ENCODE data around the gene SLC4A2. TPM values are rescaled to one million over a fixed set of nuclear protein-coding genes. Genes with fewer than 3 reads are reported as not detected.

Gene SLC4A2
- polyA plus RNA-seq, 3 donors: 21.6 to 132 (median 23.8) TPM

DNA sequence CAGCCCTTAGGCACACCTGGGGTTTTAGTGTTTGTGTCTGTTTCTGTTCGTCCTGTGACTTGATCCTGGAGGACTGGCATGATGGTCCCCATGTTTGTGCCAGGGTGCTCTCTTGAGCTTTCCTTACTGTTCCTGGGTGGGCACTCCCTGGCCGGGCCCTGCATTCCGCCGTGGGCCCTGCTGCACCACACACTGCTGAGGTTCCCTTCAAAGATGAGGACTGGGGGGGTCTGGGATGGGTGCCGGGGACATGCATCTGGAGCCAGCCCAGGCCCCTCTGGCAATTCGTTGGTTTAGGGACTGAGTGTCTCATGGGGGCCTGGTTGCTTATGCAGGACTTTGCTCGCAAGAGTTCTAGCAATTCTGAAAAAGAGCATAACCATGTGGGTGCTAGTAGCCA lies 31.6 kb downstream of the SLC4A2 start:
- peak overlapping the region in 3 of 7 donors; percentile 10 to 59 (median 25) for H3K27ac Mint-ChIP-seq
- no peak for DNase-seq
- H3K4me3 Mint-ChIP-seq: no peak overlapping the region
- H3K27ac ChIP-seq (ENCODE audit: low read depth in 1 of 2, low read length in 2 of 2): no peak overlapping the region
- H3K9me3 ChIP-seq (replicated peaks in 1 of 2; ENCODE audit: control insufficient read depth in 1 of 2, insufficient read depth in 1 of 2, low read length in 2 of 2): no peaks in the 10 kb centered on the region
- H3K9me3 Mint-ChIP-seq: peaks cover 0 to 3% (median 0%) of the 10 kb centered on the region in 7 donors
- peaks cover 45% of the 10 kb centered on the region for H3K4me1 Mint-ChIP-seq
- no peaks in the 10 kb centered on the region for H3K27me3 ChIP-seq (ENCODE audit: control insufficient read depth in 2 of 2, insufficient read depth in 2 of 2, low read length in 2 of 2)
- H3K27me3 Mint-ChIP-seq (ENCODE audit: low read depth in 3 of 3): no peaks in the 10 kb centered on the region
- TF ChIP-seq, protein P1, sequence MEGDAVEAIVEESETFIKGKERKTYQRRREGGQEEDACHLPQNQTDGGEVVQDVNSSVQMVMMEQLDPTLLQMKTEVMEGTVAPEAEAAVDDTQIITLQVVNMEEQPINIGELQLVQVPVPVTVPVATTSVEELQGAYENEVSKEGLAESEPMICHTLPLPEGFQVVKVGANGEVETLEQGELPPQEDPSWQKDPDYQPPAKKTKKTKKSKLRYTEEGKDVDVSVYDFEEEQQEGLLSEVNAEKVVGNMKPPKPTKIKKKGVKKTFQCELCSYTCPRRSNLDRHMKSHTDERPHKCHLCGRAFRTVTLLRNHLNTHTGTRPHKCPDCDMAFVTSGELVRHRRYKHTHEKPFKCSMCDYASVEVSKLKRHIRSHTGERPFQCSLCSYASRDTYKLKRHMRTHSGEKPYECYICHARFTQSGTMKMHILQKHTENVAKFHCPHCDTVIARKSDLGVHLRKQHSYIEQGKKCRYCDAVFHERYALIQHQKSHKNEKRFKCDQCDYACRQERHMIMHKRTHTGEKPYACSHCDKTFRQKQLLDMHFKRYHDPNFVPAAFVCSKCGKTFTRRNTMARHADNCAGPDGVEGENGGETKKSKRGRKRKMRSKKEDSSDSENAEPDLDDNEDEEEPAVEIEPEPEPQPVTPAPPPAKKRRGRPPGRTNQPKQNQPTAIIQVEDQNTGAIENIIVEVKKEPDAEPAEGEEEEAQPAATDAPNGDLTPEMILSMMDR (IDR thresholded peaks at IDR 0.05): no peak
- H3K4me3 ChIP-seq (replicated peaks in 1 of 3; ENCODE audit: low read depth in 2 of 3, low read length in 3 of 3): no peak overlapping the region
- H3K36me3 ChIP-seq (replicated peaks in 1 of 2; ENCODE audit: control insufficient read depth in 1 of 2, insufficient read depth in 2 of 2, low read length in 2 of 2): peaks cover 2 to 17% of the 10 kb centered on the region in 2 donors
- intact Hi-C loops (cut with micrococcal nuclease): loop anchor here (1.0 to 10.0 kb wide), 2 partner anchors 20 to 56 kb away; no protein-coding TSS in a partner anchor
- H3K36me3 Mint-ChIP-seq: peaks cover 22% of the 10 kb centered on the region in 2 donors
- no peak overlapping the region for H3K9ac ChIP-seq (ENCODE audit: insufficient read depth, low read length, poor library complexity, severe bottlenecking)
- peaks cover 37 to 50% of the 10 kb centered on the region in 2 donors for H3K4me1 ChIP-seq (ENCODE audit: control insufficient read depth in 1 of 2, insufficient read depth in 2 of 2, low read length in 2 of 2)
- no peak overlapping the region for H2AFZ ChIP-seq (ENCODE audit: insufficient read depth, low read depth, low read length, poor library complexity, severe bottlenecking)
- H3K79me2 ChIP-seq (ENCODE audit: insufficient read depth, low read length): peaks cover 71% of the 10 kb centered on the region
- H4K20me1 ChIP-seq (ENCODE audit: insufficient read depth, low read length): peaks cover 90% of the 10 kb centered on the region
- H3K4me2 ChIP-seq (replicated peaks; ENCODE audit: extremely low read depth, low read length, poor library complexity, severe bottlenecking): no peak overlapping the region
- WGBS (ENCODE audit: insufficient coverage): 95% methylated on average over 5 of the region's 7 CpGs

DNA sequence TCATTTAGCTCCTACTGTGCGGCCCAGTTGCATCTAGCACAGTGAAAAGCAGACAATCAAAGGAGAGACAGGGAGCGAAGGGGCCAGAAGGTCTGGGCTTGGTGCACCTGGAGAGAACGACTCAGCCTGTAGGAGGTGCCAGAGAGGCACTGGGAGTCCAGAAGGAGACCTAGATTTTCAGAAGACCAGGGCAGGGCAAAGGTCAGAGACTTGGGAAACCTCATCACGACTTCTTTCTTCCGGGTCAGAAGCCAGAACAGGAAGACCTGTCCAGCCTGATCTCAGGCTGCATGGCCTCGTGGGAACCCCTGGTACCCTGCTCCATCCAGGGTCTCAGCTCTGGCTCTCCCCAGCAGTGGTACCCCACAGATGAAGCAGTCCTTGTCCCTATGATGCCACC lies 32.0 kb downstream of the SLC4A2 start:
- H3K4me3 ChIP-seq (replicated peaks in 1 of 3; ENCODE audit: low read depth in 2 of 3, low read length in 3 of 3): no peak overlapping the region
- 61% methylated on average over 6 of the region's 6 CpGs for WGBS (ENCODE audit: insufficient coverage)
- peaks cover 94% of the 10 kb centered on the region for H4K20me1 ChIP-seq (ENCODE audit: insufficient read depth, low read length)
- H3K27me3 Mint-ChIP-seq (ENCODE audit: low read depth in 3 of 3): no peaks in the 10 kb centered on the region
- peaks cover 37 to 49% of the 10 kb centered on the region in 2 donors for H3K4me1 ChIP-seq (ENCODE audit: control insufficient read depth in 1 of 2, insufficient read depth in 2 of 2, low read length in 2 of 2)
- H3K9me3 ChIP-seq (replicated peaks in 1 of 2; ENCODE audit: control insufficient read depth in 1 of 2, insufficient read depth in 1 of 2, low read length in 2 of 2): no peaks in the 10 kb centered on the region
- H3K79me2 ChIP-seq (ENCODE audit: insufficient read depth, low read length): peaks cover 74% of the 10 kb centered on the region
- H3K27ac Mint-ChIP-seq: peak overlapping the region in 2 of 7 donors; percentile 25 to 59
- peaks cover 0 to 3% (median 0%) of the 10 kb centered on the region in 7 donors for H3K9me3 Mint-ChIP-seq
- peaks cover 2 to 17% of the 10 kb centered on the region in 2 donors for H3K36me3 ChIP-seq (replicated peaks in 1 of 2; ENCODE audit: control insufficient read depth in 1 of 2, insufficient read depth in 2 of 2, low read length in 2 of 2)
- H3K4me1 Mint-ChIP-seq: peaks cover 45% of the 10 kb centered on the region
- H3K36me3 Mint-ChIP-seq: peaks cover 23% of the 10 kb centered on the region in 2 donors
- TF ChIP-seq, protein P1 (IDR thresholded peaks at IDR 0.05): peak; percentile 75
- H3K4me3 Mint-ChIP-seq: no peak overlapping the region
- H3K9ac ChIP-seq (ENCODE audit: insufficient read depth, low read length, poor library complexity, severe bottlenecking): no peak overlapping the region
- no peak overlapping the region for H2AFZ ChIP-seq (ENCODE audit: insufficient read depth, low read depth, low read length, poor library complexity, severe bottlenecking)
- peak; percentile 53 to 73 (median 64) for DNase-seq
- H3K27ac ChIP-seq (ENCODE audit: low read depth in 1 of 2, low read length in 2 of 2): no peak overlapping the region
- no peaks in the 10 kb centered on the region for H3K27me3 ChIP-seq (ENCODE audit: control insufficient read depth in 2 of 2, insufficient read depth in 2 of 2, low read length in 2 of 2)
- intact Hi-C loops (cut with micrococcal nuclease): loop anchor here (1.0 to 10.0 kb wide), 2 partner anchors 20 to 57 kb away; no protein-coding TSS in a partner anchor
- no peak overlapping the region for H3K4me2 ChIP-seq (replicated peaks; ENCODE audit: extremely low read depth, low read length, poor library complexity, severe bottlenecking)

Data from CD14-positive monocyte (primary cell).